K562 (cell line): ENCODE results near the gene KLHL29. TPM values are rescaled to one million over a fixed set of nuclear protein-coding genes. Genes with fewer than 3 reads are reported as not detected.

Source experiments
- BRD4 ChIP-seq: fragments of 200-600 bp; sonication (generic); IDR thresholded peaks from 2 replicates; pipeline ENCODE4 v1.6.1; 2017; ENCODE audit warnings: inconsistent platforms
- CREM ChIP-seq: IDR thresholded peaks from 2 replicates; pipeline ENCODE4 v1.6.1; 2014; ENCODE audit warnings: antibody characterized with exemption, low read depth
- CTBP1 ChIP-seq: fragments of 450-650 bp; IDR thresholded peaks from 2 replicates; pipeline ENCODE4 v1.6.1; 2016; ENCODE audit warnings: borderline replicate concordance
- DLX4 ChIP-seq: fragments of 250-450 bp; sonication (Bioruptor Pico); IDR thresholded peaks from 2 replicates; pipeline ENCODE4 v1.6.1; 2021; ENCODE audit warnings: mild to moderate bottlenecking
- FOXK2 ChIP-seq, 2 experiments: fragments of 450-650 bp; IDR thresholded peaks in 1 of 2; conservative IDR thresholded peaks in 1 of 2; 2 replicates each; pipeline ENCODE4 v1.6.1; 2016; ENCODE audit warnings: low read depth in 2 of 2, mild to moderate bottlenecking in 1 of 2
- GATAD2B ChIP-seq: fragments of 450-650 bp; IDR thresholded peaks from 2 replicates; pipeline ENCODE4 v1.6.1; 2017; ENCODE audit warnings: mild to moderate bottlenecking, borderline replicate concordance
- HIVEP1 ChIP-seq: fragments of 250-450 bp; sonication (Bioruptor Pico); IDR thresholded peaks from 2 replicates; pipeline ENCODE4 v1.4.0; 2020; ENCODE audit warnings: mild to moderate bottlenecking
- HMG20A ChIP-seq: fragments of 450-650 bp; formaldehyde crosslinking; conservative IDR thresholded peaks from 2 replicates; pipeline ENCODE4 v1.4.0; 2020; ENCODE audit warnings: mild to moderate bottlenecking, mixed read lengths
- KDM4B ChIP-seq, 2 experiments: fragments of 450-650 bp in 1 of 2; sonication (generic) in 1 of 2; IDR thresholded peaks; 2 replicates each; pipeline ENCODE4 v1.6.1; 2016 to 2017; ENCODE audit warnings: borderline replicate concordance in 2 of 2, antibody characterized with exemption in 1 of 2, low read depth in 1 of 2, mild to moderate bottlenecking in 1 of 2
- KLF1 ChIP-seq: fragments of 450-650 bp; IDR thresholded peaks from 2 replicates; pipeline ENCODE4 v1.6.1; 2016; ENCODE audit warnings: missing genetic modification characterization, missing compliant biosample characterization
- KLF16 ChIP-seq: IDR thresholded peaks from 2 replicates; pipeline ENCODE4 v1.6.1; 2016; ENCODE audit warnings: antibody characterized with exemption
- MAZ ChIP-seq, 2 experiments: fragments of 450-650 bp in 1 of 2; sonication (generic) in 1 of 2; formaldehyde crosslinking; IDR thresholded peaks in 1 of 2; conservative IDR thresholded peaks in 1 of 2; 2 replicates each; pipeline versions ENCODE4 v1.4.0 to v1.5.0; 2020; ENCODE audit warnings: mild to moderate bottlenecking in 1 of 2, missing genetic modification reagents in 1 of 2
- SLC30A9 ChIP-seq: fragments of 250-450 bp; sonication (Bioruptor Pico); IDR thresholded peaks from 2 replicates; pipeline ENCODE4 v1.8.0; 2022; ENCODE audit warnings: mild to moderate bottlenecking, moderate library complexity
- TAF7 ChIP-seq: fragments of 450-650 bp; IDR thresholded peaks from 2 replicates; pipeline ENCODE4 v1.6.1; 2016; ENCODE audit warnings: missing genetic modification characterization, missing compliant biosample characterization
- TCF3 ChIP-seq: sonication (generic); formaldehyde crosslinking; IDR thresholded peaks from 2 replicates; pipeline ENCODE4 v1.4.0; 2020; ENCODE audit warnings: mild to moderate bottlenecking, missing genetic modification reagents
- TCFL5 ChIP-seq: fragments of 250-450 bp; sonication (Bioruptor Pico); conservative IDR thresholded peaks from 2 replicates; pipeline ENCODE4 v1.6.1; 2021; ENCODE audit warnings: mild to moderate bottlenecking, moderate library complexity, matching md5 sums
- U2AF1 ChIP-seq: fragments of 200-400 bp; formaldehyde crosslinking; optimal IDR thresholded peaks from 2 replicates; pipeline ENCODE3; 2017; ENCODE audit warnings: mild to moderate bottlenecking, low read depth, low read length, moderate library complexity
- ZNF140 ChIP-seq: fragments of 250-450 bp; sonication (Bioruptor Pico); IDR thresholded peaks from 2 replicates; pipeline ENCODE4 v1.8.0; 2021; ENCODE audit warnings: moderate library complexity, mild to moderate bottlenecking, inconsistent platforms
- ZNF197 ChIP-seq: fragments of 200-800 bp; sonication (Bioruptor generic); IDR thresholded peaks from 2 replicates; pipeline ENCODE4 v1.6.1; 2016; ENCODE audit warnings: low read depth, missing genetic modification characterization, missing compliant biosample characterization
- ZNF780A ChIP-seq: fragments of 250-450 bp; sonication (Bioruptor Pico); IDR thresholded peaks from 2 replicates; pipeline ENCODE4 v1.5.0; 2021; ENCODE audit warnings: mild to moderate bottlenecking
- polyA plus RNA-seq, 8 experiments: library from polyadenylated mRNA; depleted of rRNA in 4 of 8; stranded (reverse) in 5 of 8; unstranded in 3 of 8; fragments of >200 nt; fragmentation: Nextera tagmentation in 2 of 8; fragmentation: Illumina TruSeq in 1 of 8; extraction: Ambion mirVana in 2 of 8; extraction: Trizol in 1 of 8; gene quantifications; 2 replicates each; pipeline versions ENCODE4 v1.2.1 to v1.2.3, GENCODE V29; 2011 to 2014; ENCODE audit warnings: inconsistent platforms in 1 of 8, missing spikeins in 1 of 8
- total RNA-seq, 7 experiments: library from RNA; depleted of rRNA in 6 of 7; stranded (reverse); fragments of >200 nt in 6 of 7; fragmentation: Illumina TruSeq in 2 of 7; extraction: Trizol in 2 of 7; gene quantifications; 2 replicates each; pipeline versions ENCODE4 v1.2.1 to v1.2.3, GENCODE V29; 2011 to 2021; ENCODE audit warnings: low replicate concordance in 1 of 7
- TF ChIP-seq, protein P1 (sequence below): fragments of 250-450 bp; sonication (Bioruptor Pico); IDR thresholded peaks from 2 replicates; pipeline ENCODE4 v1.8.0; 2021; ENCODE audit warnings: moderate library complexity, mild to moderate bottlenecking, inconsistent platforms
- TF ChIP-seq, protein P2 (sequence below): sonication (generic); formaldehyde crosslinking; IDR thresholded peaks from 2 replicates; pipeline ENCODE4 v1.8.0; 2023; ENCODE audit warnings: mild to moderate bottlenecking, missing genetic modification reagents
- TF ChIP-seq, protein P3 (sequence below): sonication (generic); formaldehyde crosslinking; IDR thresholded peaks from 2 replicates; pipeline ENCODE4 v1.9.0; 2022; ENCODE audit warnings: mild to moderate bottlenecking, missing genetic modification reagents
- TF ChIP-seq, protein P4 (sequence below): IDR thresholded peaks from 2 replicates; pipeline ENCODE4 v1.6.1; 2014; ENCODE audit warnings: antibody characterized with exemption
- TF ChIP-seq, protein P5 (sequence below), 2 experiments: fragments of 450-650 bp; conservative IDR thresholded peaks; 2 replicates each; pipeline ENCODE4 v1.6.1; 2017; ENCODE audit warnings: mild to moderate bottlenecking in 2 of 2, moderate library complexity in 2 of 2

KLHL29 gene
- total and polyA plus RNA-seq, 9 of the 15 experiments (the other 6 are each of a cell fraction or from before 2014, with no cell fraction given), result 0.03 to 0.31 (median 0.08) TPM; not detected in 1

DNA sequence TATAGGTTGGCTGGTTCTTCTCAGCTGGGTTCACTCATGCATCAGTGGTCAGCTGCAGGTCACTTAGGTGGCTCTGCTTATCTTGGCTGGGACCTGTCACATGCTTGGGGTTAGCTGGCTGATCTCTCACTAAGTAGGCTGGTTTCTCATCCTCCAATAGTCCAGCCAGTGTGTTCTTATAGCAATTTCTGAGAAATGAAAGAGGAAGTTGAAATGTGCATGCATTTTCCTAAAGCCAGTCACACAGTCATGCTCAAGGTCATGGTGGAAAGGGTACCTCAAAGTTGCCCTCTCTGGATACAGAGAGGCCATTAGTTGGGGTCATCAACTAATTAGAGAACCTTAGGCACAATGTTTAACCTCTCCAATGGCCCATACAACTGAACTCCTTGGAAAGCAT lies 64.4 kb downstream of the KLHL29 start (continued):
- no peak for TF ChIP-seq ZNF780A (CRISPR knock-in tag)
- no peak for TF ChIP-seq ZNF140 (CRISPR knock-in tag)
- 0 out of 2 replicates have a peak, but pooled peaks have one; percentile 10 for TF ChIP-seq CREM
- TF ChIP-seq, protein P1, sequence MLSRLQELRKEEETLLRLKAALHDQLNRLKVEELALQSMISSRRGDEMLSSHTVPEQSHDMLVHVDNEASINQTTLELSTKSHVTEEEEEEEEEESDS (CRISPR knock-in tag), result no peak
- TF ChIP-seq BRD4, result no peak
- no peak for TF ChIP-seq TAF7
- peak; percentile 43; the same call in 1 of the 2 replicates for TF ChIP-seq KLF16
- no peak for TF ChIP-seq HIVEP1 (CRISPR knock-in tag)
- TF ChIP-seq CTBP1, result peak; percentile 28; the same call in 1 of the 2 replicates
- no peak for TF ChIP-seq GATAD2B
- no peak for TF ChIP-seq MAZ (CRISPR knock-in tag; conservative IDR thresholded peaks at IDR 0.05 in 1 of 2, IDR thresholded peaks at IDR 0.05 in 1 of 2)
- TF ChIP-seq TCFL5 (CRISPR knock-in tag), result no peak
- peak; percentile 38; the same call in 1 of the 2 replicates for TF ChIP-seq TCF3 (CRISPR knock-in tag)
- TF ChIP-seq, protein P2, sequence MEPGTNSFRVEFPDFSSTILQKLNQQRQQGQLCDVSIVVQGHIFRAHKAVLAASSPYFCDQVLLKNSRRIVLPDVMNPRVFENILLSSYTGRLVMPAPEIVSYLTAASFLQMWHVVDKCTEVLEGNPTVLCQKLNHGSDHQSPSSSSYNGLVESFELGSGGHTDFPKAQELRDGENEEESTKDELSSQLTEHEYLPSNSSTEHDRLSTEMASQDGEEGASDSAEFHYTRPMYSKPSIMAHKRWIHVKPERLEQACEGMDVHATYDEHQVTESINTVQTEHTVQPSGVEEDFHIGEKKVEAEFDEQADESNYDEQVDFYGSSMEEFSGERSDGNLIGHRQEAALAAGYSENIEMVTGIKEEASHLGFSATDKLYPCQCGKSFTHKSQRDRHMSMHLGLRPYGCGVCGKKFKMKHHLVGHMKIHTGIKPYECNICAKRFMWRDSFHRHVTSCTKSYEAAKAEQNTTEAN, result no peak
- 0 out of 2 replicates have a peak, but pooled peaks have one; percentile 67 for TF ChIP-seq ZNF197 (CRISPR knock-in tag)
- no peak for TF ChIP-seq KLF1 (tag)
- TF ChIP-seq FOXK2 (conservative IDR thresholded peaks at IDR 0.05 in 1 of 2, IDR thresholded peaks at IDR 0.05 in 1 of 2; ENCODE audit: low read depth in 2 of 2), result no peak
- TF ChIP-seq HMG20A (CRISPR knock-in tag), result no peak
- no peak for TF ChIP-seq U2AF1
- no peak for TF ChIP-seq SLC30A9 (CRISPR knock-in tag)
- TF ChIP-seq, protein P3, sequence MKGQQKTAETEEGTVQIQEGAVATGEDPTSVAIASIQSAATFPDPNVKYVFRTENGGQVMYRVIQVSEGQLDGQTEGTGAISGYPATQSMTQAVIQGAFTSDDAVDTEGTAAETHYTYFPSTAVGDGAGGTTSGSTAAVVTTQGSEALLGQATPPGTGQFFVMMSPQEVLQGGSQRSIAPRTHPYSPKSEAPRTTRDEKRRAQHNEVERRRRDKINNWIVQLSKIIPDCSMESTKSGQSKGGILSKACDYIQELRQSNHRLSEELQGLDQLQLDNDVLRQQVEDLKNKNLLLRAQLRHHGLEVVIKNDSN (CRISPR knock-in tag), result peak; percentile 34; the same call in 1 of the 2 replicates
- no peak for TF ChIP-seq DLX4 (CRISPR knock-in tag)
- no peak for TF ChIP-seq KDM4B (IDR thresholded peaks at IDR 0.05; ENCODE audit: borderline replicate concordance in 2 of 2, low read depth in 1 of 2)
- TF ChIP-seq, protein P4, sequence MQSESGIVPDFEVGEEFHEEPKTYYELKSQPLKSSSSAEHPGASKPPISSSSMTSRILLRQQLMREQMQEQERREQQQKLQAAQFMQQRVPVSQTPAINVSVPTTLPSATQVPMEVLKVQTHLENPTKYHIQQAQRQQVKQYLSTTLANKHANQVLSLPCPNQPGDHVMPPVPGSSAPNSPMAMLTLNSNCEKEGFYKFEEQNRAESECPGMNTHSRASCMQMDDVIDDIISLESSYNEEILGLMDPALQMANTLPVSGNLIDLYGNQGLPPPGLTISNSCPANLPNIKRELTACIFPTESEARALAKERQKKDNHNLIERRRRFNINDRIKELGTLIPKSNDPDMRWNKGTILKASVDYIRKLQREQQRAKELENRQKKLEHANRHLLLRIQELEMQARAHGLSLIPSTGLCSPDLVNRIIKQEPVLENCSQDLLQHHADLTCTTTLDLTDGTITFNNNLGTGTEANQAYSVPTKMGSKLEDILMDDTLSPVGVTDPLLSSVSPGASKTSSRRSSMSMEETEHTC, result peak; percentile 63; the same call in 1 of the 2 replicates
- TF ChIP-seq, protein P5, sequence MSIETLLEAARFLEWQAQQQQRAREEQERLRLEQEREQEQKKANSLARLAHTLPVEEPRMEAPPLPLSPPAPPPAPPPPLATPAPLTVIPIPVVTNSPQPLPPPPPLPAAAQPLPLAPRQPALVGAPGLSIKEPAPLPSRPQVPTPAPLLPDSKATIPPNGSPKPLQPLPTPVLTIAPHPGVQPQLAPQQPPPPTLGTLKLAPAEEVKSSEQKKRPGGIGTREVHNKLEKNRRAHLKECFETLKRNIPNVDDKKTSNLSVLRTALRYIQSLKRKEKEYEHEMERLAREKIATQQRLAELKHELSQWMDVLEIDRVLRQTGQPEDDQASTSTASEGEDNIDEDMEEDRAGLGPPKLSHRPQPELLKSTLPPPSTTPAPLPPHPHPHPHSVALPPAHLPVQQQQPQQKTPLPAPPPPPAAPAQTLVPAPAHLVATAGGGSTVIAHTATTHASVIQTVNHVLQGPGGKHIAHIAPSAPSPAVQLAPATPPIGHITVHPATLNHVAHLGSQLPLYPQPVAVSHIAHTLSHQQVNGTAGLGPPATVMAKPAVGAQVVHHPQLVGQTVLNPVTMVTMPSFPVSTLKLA (conservative IDR thresholded peaks at IDR 0.05), result no peak
